ENCODE data around the gene NEUROD4.

Gene NEUROD4

GRCh38 chr12:55063291-55063690 is 43.5 kb downstream of the NEUROD4 start:
- no peaks in the 10 kb centered on the region for H3K4me1 ChIP-seq (ENCODE audit: control insufficient read depth, insufficient read depth, low read length)
- DNase-seq (ENCODE audit: low read depth) = no peak

GRCh38 chr12:55065535-55065934 is 45.8 kb downstream of the NEUROD4 start:
- Histone ChIP-seq H3K4me3 (ENCODE audit: low read length) (no peak overlapping the region), H3K36me3 (ENCODE audit: control insufficient read depth, insufficient read depth, low read length, severe bottlenecking) (no peaks in the 10 kb centered on the region), H3K27me3 (replicated peaks; ENCODE audit: control insufficient read depth, insufficient read depth, low read length) (peaks cover 30% of the 10 kb centered on the region), H3K9me3 (ENCODE audit: control insufficient read depth, low read length) (no peaks in the 10 kb centered on the region), H3K4me1 (ENCODE audit: control insufficient read depth, insufficient read depth, low read length) (no peaks in the 10 kb centered on the region), H3K9ac (ENCODE audit: low read length) (no peak overlapping the region)
- DNase-seq (ENCODE audit: low read depth) = no peak

More at GRCh38 chr12:55063291-55063690, 43.5 kb downstream of the NEUROD4 start:
- H3K27me3 ChIP-seq (replicated peaks; ENCODE audit: control insufficient read depth, insufficient read depth, low read length) = peaks cover 42% of the 10 kb centered on the region
- no peaks in the 10 kb centered on the region for H3K9me3 ChIP-seq (ENCODE audit: control insufficient read depth, low read length)
- no peak overlapping the region for H3K4me3 ChIP-seq (ENCODE audit: low read length)
- H3K9ac ChIP-seq (ENCODE audit: low read length) = no peak overlapping the region
- H3K36me3 ChIP-seq (ENCODE audit: control insufficient read depth, insufficient read depth, low read length, severe bottlenecking) = no peaks in the 10 kb centered on the region

- no peaks in the 10 kb centered on the region for H3K4me1 ChIP-seq (ENCODE audit: control insufficient read depth, insufficient read depth, low read length)
- no peak overlapping the region for H3K9ac ChIP-seq (ENCODE audit: low read length)
- H3K4me3 ChIP-seq (ENCODE audit: low read length) = no peak overlapping the region
- no peak for DNase-seq (ENCODE audit: low read depth)
- no peaks in the 10 kb centered on the region for H3K36me3 ChIP-seq (ENCODE audit: control insufficient read depth, insufficient read depth, low read length, severe bottlenecking)
- no peaks in the 10 kb centered on the region for H3K9me3 ChIP-seq (ENCODE audit: control insufficient read depth, low read length)
- peaks cover 24% of the 10 kb centered on the region for H3K27me3 ChIP-seq (replicated peaks; ENCODE audit: control insufficient read depth, insufficient read depth, low read length)
These were observed 47.9 kb downstream of the NEUROD4 start for GRCh38 chr12:55067701-55068100.

GRCh38 chr12:55068416-55069010 is 48.7 kb downstream of the NEUROD4 start:
- peak; percentile 74 for DNase-seq (ENCODE audit: low read depth)
- no peak overlapping the region for H3K9ac ChIP-seq (ENCODE audit: low read length)

GRCh38 chr12:55072083-55072482 is 52.3 kb downstream of the NEUROD4 start:
- Histone ChIP-seq H3K9ac (ENCODE audit: low read length) (no peak overlapping the region), H3K27me3 (replicated peaks; ENCODE audit: control insufficient read depth, insufficient read depth, low read length) (peaks cover 6% of the 10 kb centered on the region)
- no peak for DNase-seq (ENCODE audit: low read depth)

More at GRCh38 chr12:55068416-55069010, 48.7 kb downstream of the NEUROD4 start:
- no peaks in the 10 kb centered on the region for H3K9me3 ChIP-seq (ENCODE audit: control insufficient read depth, low read length)
- H3K36me3 ChIP-seq (ENCODE audit: control insufficient read depth, insufficient read depth, low read length, severe bottlenecking) = no peaks in the 10 kb centered on the region
- peaks cover 21% of the 10 kb centered on the region for H3K27me3 ChIP-seq (replicated peaks; ENCODE audit: control insufficient read depth, insufficient read depth, low read length)
- H3K4me3 ChIP-seq (ENCODE audit: low read length) = no peak overlapping the region
- H3K4me1 ChIP-seq (ENCODE audit: control insufficient read depth, insufficient read depth, low read length) = no peaks in the 10 kb centered on the region

GRCh38 chr12:55073043-55074022 is 53.6 kb downstream of the NEUROD4 start:
- Histone ChIP-seq H3K27me3 (replicated peaks; ENCODE audit: control insufficient read depth, insufficient read depth, low read length) (peaks cover 12% of the 10 kb centered on the region), H3K9me3 (ENCODE audit: control insufficient read depth, low read length) (no peaks in the 10 kb centered on the region), H3K36me3 (ENCODE audit: control insufficient read depth, insufficient read depth, low read length, severe bottlenecking) (no peaks in the 10 kb centered on the region), H3K4me1 (ENCODE audit: control insufficient read depth, insufficient read depth, low read length) (no peaks in the 10 kb centered on the region), H3K4me3 (ENCODE audit: low read length) (no peak overlapping the region), H3K9ac (ENCODE audit: low read length) (no peak overlapping the region)
- DNase-seq (ENCODE audit: low read depth) = peak; percentile 87

More at GRCh38 chr12:55072083-55072482, 52.3 kb downstream of the NEUROD4 start:
- Histone ChIP-seq H3K4me3 (ENCODE audit: low read length) (no peak overlapping the region), H3K4me1 (ENCODE audit: control insufficient read depth, insufficient read depth, low read length) (no peaks in the 10 kb centered on the region), H3K9me3 (ENCODE audit: control insufficient read depth, low read length) (no peaks in the 10 kb centered on the region), H3K36me3 (ENCODE audit: control insufficient read depth, insufficient read depth, low read length, severe bottlenecking) (no peaks in the 10 kb centered on the region)

GRCh38 chr12:55074806-55075205 is 55.0 kb downstream of the NEUROD4 start:
- Histone ChIP-seq H3K4me3 (ENCODE audit: low read length) (no peak overlapping the region), H3K36me3 (ENCODE audit: control insufficient read depth, insufficient read depth, low read length, severe bottlenecking) (no peaks in the 10 kb centered on the region), H3K9ac (ENCODE audit: low read length) (no peak overlapping the region), H3K4me1 (ENCODE audit: control insufficient read depth, insufficient read depth, low read length) (no peaks in the 10 kb centered on the region), H3K9me3 (ENCODE audit: control insufficient read depth, low read length) (no peaks in the 10 kb centered on the region), H3K27me3 (replicated peaks; ENCODE audit: control insufficient read depth, insufficient read depth, low read length) (peaks cover 15% of the 10 kb centered on the region)
- DNase-seq (ENCODE audit: low read depth) = no peak

Data from adipocyte (in vitro differentiated cells).